ENCODE measurements around the gene MAGEH1. TPM values are rescaled to one million over a fixed set of nuclear protein-coding genes. Genes with fewer than 3 reads are reported as not detected.

The MAGEH1 gene
- total RNA-seq, 1 experiment from 2014 or later, result 8.5 TPM

- Histone ChIP-seq H3K9me3 (replicated peaks) (no peaks in the 10 kb centered on the region), H3K27me3 (no peaks in the 10 kb centered on the region), H3K27ac (no peak overlapping the region), H3K4me1 (no peaks in the 10 kb centered on the region), H3K36me3 (no peaks in the 10 kb centered on the region), H3K4me3 (no peak overlapping the region)
- DNase-seq, result no peak
Observed at GRCh38 chrX:55484948-55485347, 33.0 kb downstream of the MAGEH1 start.

- Histone ChIP-seq H3K4me1 (no peaks in the 10 kb centered on the region), H3K27ac (no peak overlapping the region), H3K36me3 (no peaks in the 10 kb centered on the region), H3K9me3 (replicated peaks) (no peaks in the 10 kb centered on the region), H3K4me3 (no peak overlapping the region), H3K27me3 (no peaks in the 10 kb centered on the region)
- DNase-seq, result no peak
Observed at GRCh38 chrX:55486736-55487135, 34.8 kb downstream of the MAGEH1 start.

GRCh38 chrX:55487143-55487542, 35.2 kb downstream of the MAGEH1 start:
- no peaks in the 10 kb centered on the region for H3K36me3 ChIP-seq
- H3K4me1 ChIP-seq, result no peaks in the 10 kb centered on the region
- no peak overlapping the region for H3K4me3 ChIP-seq
- H3K27ac ChIP-seq, result no peak overlapping the region
- H3K9me3 ChIP-seq (replicated peaks), result no peaks in the 10 kb centered on the region
- no peaks in the 10 kb centered on the region for H3K27me3 ChIP-seq
- DNase-seq, result no peak

- Histone ChIP-seq H3K4me3 (peak overlapping the region; percentile 64), H3K27ac (no peak overlapping the region), H3K9me3 (replicated peaks) (no peaks in the 10 kb centered on the region), H3K36me3 (no peaks in the 10 kb centered on the region), H3K27me3 (no peaks in the 10 kb centered on the region), H3K4me1 (no peaks in the 10 kb centered on the region)
- DNase-seq, result no peak
Observed at GRCh38 chrX:55488006-55488592, 36.2 kb downstream of the MAGEH1 start.

GRCh38 chrX:55488593-55489313, 36.8 kb downstream of the MAGEH1 start:
- Histone ChIP-seq H3K36me3 (no peaks in the 10 kb centered on the region), H3K4me1 (no peaks in the 10 kb centered on the region), H3K27ac (peak overlapping the region; percentile 61), H3K27me3 (no peaks in the 10 kb centered on the region), H3K4me3 (peak overlapping the region; percentile 64), H3K9me3 (replicated peaks) (no peaks in the 10 kb centered on the region)
- DNase-seq, result peak; percentile 30 to 47

GRCh38 chrX:55489314-55490009, 37.5 kb downstream of the MAGEH1 start, which contains the start of gene USP51:
TSS of gene USP51 (minus strand) at chrX:55489848. CDS start at chrX:55488939, 909 bp downstream.
- Histone ChIP-seq H3K4me3 (peak within 1 kb of the TSS; percentile 64), H3K27ac (peak within 1 kb of the TSS; percentile 61), H3K4me1 (no peaks in the 10 kb centered on the region), H3K36me3 (no peaks in the 10 kb centered on the region), H3K27me3 (no peaks in the 10 kb centered on the region), H3K9me3 (replicated peaks) (no peaks in the 10 kb centered on the region)
- peak in 1 of 2 experiments; percentile 2 for DNase-seq

- H3K27me3 ChIP-seq, result no peaks in the 10 kb centered on the region
- H3K36me3 ChIP-seq, result no peaks in the 10 kb centered on the region
- H3K9me3 ChIP-seq (replicated peaks), result no peaks in the 10 kb centered on the region
- peak overlapping the region; percentile 64; the same call in 1 of the 2 replicates for H3K4me3 ChIP-seq
- no peak for DNase-seq
- no peaks in the 10 kb centered on the region for H3K4me1 ChIP-seq
- no peak overlapping the region for H3K27ac ChIP-seq
Observed at GRCh38 chrX:55490121-55490520, 38.2 kb downstream of the MAGEH1 start.

- Histone ChIP-seq H3K4me1 (no peaks in the 10 kb centered on the region), H3K36me3 (no peaks in the 10 kb centered on the region), H3K27ac (no peak overlapping the region), H3K4me3 (no peak overlapping the region), H3K27me3 (no peaks in the 10 kb centered on the region), H3K9me3 (replicated peaks) (no peaks in the 10 kb centered on the region)
- DNase-seq, result no peak
Observed at GRCh38 chrX:55490974-55491373, 39.0 kb downstream of the MAGEH1 start.

Other genes with a start within 250 kb of the MAGEH1 start
- gene PAGE5, start 231.8 kb upstream of the MAGEH1 start, total RNA-seq (2014; rRNA removed; shearing (Covaris generic)), result not detected in 2 replicates
- gene PAGE3, start 187.2 kb upstream of the MAGEH1 start, total RNA-seq (2014; rRNA removed; shearing (Covaris generic)), result not detected in 2 replicates
- gene USP51, start 37.7 kb downstream of the MAGEH1 start, total RNA-seq (2014; rRNA removed; shearing (Covaris generic)), result 1.2 and 1.8 TPM in 2 replicates
- gene FOXR2, start 171.3 kb downstream of the MAGEH1 start, total RNA-seq (2014; rRNA removed; shearing (Covaris generic)), result not detected in 2 replicates

Data from SJCRH30 (cell line).